HG02870 (cell line): ENCODE measurements around the gene BABAM2.
"Not testable (repeated sequence)": the region's sequence is repeated elsewhere in the genome, so short reads cannot be mapped to it uniquely, and the experiment has no call there.

Experiments used
- ATAC-seq: cut with Tn5 transposase; IDR thresholded peaks from one replicate; pipeline ENCODE4 v1.9.1; 2021; ENCODE audit warnings: mild to moderate bottlenecking, moderate library complexity; ENCODE audit not compliant: unreplicated experiment

BABAM2 gene

DNA sequence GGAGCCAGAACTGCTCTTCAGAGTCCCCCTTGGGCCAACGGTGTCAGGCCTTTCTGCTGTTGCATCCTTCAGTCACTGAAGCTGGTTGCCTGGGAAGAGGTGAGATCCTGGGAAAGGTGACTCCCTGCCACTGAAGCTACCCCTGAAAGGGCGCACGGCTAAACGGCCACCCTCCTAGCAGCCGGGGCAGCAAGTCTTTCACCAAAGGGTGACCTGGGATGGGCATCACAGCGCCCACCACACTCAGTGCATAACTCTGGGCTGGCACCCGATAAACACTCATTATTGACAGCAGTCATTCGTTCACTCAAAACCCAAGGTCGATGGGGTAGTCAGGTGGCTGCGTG lies 475.6 kb downstream of the BABAM2 start:
- no peak for ATAC-seq

DNA sequence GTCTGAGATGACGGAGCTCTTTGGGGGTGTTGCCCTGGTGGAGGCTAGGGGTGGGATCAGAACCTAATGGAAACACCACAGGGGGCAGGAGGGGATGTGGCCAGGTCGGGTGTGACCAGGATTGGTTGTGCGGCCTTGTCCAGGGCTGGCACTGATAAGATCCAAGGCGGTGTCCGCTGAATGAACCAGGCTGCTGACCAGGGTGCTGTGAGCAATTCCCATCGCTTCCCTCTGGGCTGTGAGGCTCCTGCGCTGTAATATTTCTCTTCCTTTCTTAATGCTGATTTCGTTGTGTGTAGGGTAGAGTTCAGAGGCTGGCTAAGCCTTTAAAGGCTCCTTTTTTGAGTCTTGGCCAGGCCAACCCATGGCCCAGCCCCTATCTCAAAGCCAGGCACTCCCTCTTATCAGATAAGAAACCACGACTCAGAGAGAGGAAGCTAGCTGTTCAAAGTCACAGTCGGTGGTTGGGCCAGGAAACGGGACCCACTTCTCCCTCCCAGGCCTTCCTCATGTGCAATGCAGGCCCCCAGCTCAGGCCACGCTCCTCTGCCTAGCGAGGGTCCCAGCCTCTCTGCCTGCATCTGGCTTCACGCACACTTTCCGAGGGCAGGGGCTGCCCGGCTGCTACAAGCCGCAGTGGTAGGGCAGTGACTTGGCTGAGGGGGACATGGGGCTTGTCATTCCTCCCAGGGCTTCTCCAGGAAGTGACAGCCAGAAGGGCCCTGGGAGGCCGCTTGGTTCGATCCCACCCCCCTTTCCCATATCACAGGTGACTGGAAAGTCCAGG lies 476.2 kb downstream of the BABAM2 start:
- ATAC-seq, result no peak

DNA sequence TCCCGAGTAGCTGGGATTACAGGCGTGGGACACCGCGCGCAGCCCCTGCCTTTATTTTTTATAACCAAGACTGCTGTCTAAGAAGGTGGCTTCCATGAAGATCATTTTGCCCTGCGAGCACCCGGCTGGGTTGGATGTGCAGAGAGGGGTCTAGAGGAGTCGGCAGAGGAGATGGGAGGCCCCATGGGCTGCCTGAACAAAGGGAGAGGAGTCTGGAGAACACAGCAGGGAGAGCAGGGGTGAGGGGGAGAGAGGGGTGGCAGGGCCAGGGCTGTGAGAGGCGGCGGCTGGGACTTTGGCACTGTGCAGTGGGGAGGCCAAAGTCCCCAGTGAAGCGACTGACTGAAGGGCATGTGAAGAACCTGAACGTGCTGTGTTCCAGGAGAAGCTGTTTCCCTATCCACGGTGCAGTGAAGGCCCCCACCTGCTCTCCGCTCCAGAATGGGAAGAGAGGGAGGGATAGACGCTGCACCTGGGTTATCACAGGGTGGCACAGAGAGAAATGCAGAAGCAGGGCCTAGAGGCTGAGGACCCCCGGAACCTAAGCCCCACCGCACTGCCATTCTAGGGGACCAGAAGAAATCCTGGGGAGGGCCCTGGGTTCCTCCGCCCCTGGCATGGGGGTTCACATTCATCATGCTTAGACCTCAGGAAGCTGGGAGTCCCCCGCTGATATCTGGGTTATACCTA lies 477.3 kb downstream of the BABAM2 start:
- ATAC-seq, result no peak

DNA sequence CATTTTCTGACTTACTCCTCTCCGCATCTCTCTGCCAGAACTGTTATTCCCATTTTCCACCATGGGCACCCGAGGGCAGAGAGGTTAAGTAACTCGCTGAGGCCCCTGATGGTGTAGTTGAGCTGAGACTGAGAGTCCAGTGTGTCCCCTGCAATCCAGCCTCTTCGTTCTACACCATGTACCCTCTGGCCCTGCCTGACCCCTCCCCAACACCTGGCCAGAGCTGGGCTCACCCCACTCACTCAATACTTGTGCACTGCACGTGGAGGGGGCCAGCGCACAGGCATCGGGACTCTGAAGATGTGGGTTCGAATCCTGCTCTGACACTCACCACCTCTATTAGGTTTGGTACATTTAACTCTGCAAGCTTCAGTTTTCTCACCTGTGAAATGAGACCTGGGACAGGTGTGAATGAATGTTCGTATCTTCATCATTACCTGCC lies 477.8 kb downstream of the BABAM2 start:
- no peak for ATAC-seq

DNA sequence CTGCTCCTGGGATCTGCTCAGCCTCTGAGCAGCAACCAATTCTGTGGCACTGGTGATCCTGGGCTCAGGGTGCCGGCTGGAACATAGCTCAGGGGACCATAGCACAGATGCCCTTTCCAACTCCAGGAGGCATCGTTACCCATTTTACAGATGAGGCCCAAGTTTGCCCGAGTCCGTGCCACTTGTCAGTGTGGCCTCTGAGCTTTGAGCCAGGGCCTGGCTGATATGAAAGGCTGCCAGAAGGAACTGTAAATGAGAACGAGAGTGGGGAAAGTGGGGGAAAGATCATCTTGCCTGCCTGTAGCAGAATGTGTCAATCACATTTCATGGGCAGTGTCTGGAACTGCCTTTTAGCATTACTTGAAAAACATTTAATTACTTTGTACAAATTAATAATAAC lies 478.8 kb downstream of the BABAM2 start:
- ATAC-seq, result no peak

DNA sequence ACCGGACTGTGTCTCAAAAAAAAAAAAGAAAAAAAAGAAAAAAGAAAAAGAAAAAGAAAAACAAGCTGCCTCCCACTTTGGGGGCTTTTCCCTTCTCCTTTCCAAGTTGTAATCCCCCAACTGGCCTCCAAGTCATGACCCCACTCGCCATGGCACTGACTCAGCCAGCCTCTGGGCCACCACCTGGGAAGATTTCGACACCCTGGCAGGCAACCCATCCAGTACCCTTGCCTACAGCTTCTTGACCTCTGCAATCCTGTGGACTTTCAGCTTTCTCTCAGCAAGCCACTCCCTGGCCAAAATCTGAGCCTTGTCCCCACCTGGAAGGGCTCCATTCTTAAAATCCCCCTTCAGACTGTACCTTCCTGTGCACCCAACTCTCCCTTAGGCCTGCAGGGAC lies 479.8 kb downstream of the BABAM2 start:
- ATAC-seq, result no peak

DNA sequence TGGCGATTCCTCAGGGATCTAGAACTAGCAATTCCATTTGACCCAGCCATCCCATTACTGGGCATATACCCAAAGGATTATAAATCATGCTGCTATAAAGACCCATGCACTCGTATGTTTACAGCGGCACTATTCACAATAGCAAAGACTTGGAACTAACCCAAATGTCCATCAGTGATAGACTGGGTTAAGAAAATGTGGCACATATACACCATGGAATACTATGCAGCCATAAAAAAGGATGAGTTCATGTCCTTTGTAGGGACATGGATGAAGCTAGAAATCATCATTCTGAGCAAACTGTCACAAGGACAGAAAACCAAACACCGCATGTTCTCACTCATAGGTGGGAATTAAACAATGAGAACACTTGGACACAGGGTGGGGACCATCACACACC lies 481.2 kb downstream of the BABAM2 start:
- ATAC-seq, result not testable (repeated sequence)

DNA sequence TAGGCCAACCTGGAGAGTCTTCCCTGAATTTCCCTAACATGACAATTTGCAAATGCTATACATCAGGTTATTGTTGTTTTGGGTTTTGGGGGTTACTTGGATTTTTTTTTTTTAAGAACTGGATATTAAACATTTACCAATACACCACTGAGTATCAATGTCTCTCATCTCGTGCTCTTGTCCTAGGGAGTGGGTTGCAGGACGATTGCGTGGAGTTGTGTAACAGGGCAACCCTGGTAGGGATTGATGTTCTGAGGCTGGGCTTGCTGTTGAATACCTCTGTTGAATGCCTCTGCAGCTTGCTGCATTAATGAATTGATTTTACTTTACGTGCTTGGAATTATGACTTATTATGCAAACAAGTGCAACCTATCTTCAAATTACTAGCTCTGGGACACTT lies 483.3 kb downstream of the BABAM2 start:
- ATAC-seq, result no peak

DNA sequence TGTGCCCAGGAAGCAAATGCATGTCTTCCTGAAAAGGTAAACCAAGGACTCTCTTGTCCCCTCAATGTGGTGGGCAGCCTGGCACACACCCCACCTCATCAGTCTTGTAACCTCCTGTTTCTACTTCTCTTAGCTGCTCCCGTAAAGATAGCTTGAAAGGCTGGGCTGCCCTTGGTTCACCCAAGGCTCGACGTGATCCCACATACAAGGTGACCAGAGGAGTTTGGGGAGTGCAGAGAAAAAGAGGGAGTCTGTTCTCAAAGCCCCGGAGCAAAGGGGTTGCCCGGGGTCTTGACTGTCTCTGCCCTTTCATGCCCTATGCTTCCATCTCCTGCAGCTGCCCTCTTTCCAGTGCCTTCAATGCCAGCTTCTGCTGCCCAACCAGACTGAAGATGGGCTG lies 483.8 kb downstream of the BABAM2 start:
- no peak for ATAC-seq

DNA sequence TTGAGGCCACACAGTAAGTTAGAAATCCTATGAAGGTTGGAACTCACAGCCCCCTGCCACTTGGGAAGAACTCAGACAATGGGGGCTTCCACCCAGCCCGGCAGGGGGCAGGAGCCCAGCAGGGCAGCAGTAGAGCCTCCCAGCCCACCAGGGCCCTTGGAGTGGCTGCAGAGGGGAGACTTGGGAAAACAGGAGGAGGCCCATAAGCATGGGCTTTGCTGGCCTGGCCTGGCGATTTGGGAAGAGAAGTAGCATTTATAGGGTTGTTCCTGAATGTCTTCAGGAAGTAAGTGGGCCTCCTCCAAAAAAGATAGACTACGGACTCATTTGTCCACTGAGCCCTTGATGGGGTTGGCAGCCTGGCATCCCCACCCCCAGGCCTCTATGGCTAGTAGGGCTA lies 484.7 kb downstream of the BABAM2 start:
- no peak for ATAC-seq

DNA sequence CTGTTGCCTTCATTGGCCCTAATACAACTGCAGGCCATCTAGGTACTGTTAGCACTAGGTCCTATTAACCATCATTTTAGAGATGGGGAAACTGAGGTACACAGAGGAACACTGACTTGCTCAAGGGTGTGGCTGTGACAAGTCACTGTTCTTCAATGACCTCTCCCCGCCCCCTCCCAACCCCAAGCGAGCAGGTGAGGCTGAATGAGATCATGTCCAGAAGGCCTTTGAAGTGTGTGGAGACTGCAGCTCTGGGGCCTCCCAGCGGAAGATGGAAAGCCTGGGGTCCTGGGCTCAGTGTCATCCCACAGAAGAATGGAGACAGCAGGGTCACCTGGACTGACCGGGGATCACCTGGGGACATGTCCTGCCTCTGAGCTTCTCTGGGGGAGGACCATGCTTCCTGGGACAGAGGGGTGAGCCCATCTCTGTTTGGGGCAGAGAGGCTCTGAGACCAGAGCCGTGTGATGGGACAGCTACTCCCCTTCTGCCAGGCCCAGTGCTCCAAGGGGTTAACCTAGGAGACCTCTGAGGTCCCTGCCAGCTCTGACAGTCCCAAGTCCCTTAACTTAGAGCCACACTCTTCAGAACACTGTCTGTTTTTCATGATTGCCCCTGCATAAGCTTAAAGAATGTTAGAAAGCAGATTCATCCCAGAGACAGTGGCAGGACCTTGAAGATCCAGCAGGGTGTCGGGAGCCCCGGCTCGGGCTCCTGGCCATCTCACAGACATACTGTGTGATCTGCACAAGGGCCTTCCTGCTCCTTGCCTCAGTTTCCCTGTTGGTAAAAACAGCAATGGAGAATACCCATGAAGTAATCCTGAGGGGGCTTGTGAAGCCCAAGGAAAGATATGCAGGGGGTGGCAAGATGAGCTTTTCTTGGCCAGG lies 485.5 kb downstream of the BABAM2 start:
- no peak for ATAC-seq

DNA sequence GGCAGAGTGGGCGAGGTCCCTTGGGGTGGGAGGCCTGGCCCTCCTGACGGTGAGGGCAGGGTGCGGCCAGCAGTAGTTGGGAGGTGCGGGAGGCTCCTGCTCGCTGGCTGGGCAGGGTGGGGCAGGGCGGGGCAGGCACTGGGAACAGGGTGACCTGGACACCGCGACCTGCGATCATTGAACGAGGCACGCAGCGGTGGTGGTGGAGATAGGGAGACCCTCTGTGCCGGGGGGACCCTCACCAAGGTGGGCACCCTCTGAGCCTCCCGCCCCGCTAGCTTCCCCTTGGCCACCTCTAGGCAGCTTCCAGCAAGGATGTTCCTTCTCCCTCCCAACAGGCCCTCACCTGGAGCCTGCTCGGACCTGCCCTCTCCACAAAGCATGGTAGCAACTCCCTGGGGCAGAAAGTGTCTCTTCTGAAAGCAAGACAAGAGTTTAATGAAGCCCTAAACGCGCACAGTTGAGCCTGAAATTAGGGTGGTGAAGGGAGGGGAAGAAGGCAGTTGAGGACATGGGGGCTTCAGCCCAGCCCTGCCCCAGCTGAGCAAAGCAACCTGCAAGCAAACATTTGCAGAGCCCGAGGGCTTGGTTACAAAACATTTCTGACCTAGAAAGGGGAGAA lies 486.8 kb downstream of the BABAM2 start:
- ATAC-seq, result no peak

DNA sequence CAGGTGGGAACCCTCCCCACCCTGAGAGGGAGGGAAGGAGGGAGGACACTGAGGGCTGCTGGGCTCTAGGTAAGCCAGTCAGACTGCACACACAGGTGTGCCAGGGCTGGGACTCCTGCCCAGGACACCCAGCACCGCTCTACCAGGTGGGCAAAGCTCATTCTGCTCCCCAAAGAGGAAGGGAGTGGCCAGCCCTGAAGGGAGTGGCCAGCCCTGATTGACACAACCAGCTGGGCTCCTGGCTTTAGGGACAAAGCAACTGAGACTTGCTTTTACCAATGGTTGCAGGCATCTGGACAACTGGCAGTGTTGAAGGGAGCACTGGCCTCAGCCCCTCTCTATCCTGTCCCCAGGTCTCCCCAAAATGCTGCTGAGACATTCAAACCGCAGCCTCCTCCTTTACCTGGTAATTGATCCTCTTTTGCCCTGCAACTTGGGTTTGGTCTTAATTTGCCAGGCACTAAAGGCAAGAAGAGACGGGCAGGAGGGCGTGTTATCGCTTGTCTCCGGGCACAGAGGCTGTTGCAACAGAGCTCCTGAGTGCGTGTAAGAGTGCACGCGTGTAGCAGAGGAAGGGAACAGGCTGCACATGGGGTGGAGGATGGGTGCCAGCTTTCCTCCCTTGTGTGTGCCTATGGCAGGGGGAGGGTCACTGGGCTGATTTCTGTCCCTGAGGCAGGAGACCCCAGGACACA lies 487.6 kb downstream of the BABAM2 start:
- no peak for ATAC-seq

DNA sequence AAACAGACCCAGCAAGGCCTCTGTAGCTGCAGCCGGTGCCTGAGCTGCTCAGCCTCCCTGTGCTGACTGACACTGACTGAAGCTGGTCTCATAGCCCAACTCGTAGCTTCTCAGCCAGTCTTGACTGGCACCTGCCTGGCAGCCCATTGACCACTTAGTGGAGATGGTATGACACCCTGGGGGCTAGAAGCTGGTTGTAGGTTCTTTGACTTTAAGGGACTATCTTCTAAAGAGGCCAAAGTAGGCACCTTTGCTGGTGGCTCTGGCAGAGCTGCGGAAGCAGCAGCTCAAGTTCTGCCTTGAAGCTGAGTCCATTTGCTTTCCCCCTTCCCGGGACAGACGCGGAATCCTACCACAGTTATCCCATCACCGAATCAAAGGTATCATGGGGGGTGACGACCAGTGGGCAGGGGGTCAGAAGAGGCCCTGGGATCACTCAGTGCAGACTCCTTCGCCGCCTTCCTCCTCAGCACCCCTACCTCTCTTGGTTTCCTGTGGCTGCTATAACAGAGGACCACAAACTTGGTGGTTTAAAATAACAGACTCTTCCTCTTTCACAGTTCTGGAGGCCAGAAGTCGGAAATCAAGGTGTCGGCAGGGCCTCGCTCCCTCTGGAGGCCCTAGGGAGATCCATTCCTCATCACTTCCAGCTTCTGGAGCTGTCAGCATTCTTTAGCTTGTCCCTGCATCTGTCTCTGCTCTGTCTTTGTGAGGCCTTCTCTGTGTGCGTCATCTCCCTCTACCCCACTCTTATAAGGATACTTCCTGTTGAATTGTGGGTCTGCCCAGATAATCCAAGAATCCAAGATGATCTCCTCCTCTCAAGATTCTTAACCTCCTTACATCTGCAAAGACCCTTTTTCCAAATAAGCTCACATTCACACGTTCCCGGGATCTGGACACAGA lies 488.4 kb downstream of the BABAM2 start:
- ATAC-seq, result no peak

DNA sequence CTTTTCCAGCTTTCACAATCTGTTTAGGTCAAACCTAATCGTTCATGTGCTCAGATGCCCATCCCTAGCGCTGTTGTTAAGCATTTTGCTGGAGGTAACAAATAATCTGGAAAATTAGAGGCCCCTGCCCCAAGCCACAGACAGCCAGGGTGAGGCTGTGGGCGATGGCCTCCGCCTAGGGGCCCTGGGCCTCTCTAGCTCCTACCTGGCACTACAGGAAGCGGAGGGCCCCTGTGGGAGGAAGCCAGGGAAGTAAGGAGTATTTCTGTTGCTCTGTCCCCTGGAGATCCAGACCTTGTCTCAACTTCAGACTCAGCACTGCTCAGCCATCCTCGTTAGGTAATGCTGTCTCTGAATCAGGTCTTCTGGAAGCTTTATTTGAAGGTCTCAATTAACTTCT lies 489.7 kb downstream of the BABAM2 start:
- ATAC-seq, result no peak

DNA sequence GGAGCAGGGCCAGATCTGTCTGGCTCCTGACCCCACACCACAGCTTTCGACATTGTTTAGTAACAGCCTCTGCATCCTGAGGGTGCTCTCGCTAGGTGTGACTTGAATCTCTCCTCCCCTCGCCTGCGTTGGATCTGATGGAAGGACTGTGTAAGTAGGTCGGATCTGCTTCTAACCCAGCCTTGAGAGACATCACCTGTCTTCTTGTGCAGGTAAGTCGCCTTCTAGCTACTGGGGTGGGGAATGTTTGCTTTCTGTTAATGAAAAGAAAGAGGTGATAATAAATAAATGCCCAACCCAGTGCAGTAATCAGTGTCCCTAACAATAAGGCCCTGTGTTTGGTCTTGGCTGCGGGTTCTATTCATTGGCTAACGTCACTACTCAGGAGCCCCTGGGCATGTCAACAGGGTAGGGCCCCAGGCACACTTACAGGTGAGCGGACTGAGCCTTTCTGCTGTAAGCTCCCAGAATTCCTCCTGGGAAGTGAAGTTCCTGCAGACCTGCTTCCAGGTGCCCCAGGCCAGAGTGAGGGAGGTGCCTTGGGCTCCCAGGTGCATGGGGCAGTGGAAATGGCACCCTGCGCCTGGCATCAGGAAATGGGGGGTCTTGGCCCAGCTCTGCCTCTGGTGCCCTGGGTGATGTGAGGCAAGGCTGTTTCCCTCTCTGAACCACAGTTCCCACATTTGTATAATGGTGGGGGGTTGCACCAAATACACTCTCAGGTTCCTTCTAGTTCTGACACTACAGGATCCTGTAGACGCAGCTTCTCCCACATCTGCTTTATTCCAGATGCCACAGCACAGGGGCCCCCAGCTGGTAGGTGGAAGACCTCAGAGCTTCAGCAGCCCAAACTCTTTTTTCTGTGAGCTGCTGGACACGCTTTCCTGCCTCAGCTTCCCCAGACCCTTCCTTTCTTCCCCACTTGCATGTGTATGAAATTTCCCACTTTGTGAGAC lies 491.0 kb downstream of the BABAM2 start:
- ATAC-seq, result no peak

DNA sequence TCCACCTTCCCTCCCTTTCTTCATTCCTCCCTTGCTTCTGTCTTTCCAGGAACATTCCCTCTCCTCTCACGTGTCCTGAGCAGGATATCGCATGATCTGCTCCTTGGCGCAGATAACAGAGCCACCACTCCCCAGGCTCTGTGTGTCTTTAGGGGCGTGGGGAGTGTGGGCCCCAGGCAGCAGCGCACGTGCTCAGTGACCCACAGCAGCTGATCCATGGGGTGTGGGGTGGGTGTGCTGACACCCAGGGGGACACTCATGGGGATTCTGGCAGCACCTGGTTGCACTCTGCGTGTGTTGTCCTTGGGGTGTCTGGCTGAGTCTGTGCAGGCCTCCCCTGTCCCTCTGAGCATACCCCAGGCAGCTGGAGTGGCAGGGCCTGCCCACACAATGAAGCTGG lies 492.2 kb downstream of the BABAM2 start:
- ATAC-seq, result no peak
